SJCRH30 (cell line): ENCODE data around the gene POU6F2. TPM values are rescaled to one million over a fixed set of nuclear protein-coding genes. Genes with fewer than 3 reads are reported as not detected.

Experiments
- DNase-seq, 2 experiments: peaks; one replicate each; pipeline ENCODE4 v3.0.0-alpha.2; 2015 to 2020
- H3K27ac ChIP-seq: fragments of 250-450 bp; sonication (Bioruptor Pico); 2 replicates; pipeline ENCODE4 v1.5.1; 2020; ENCODE audit warnings: mild to moderate bottlenecking, moderate library complexity
- H3K27me3 ChIP-seq: fragments of 250-450 bp; sonication (Bioruptor Pico); 2 replicates; pipeline ENCODE4 v1.5.1; 2020; ENCODE audit warnings: mild to moderate bottlenecking, moderate library complexity
- H3K36me3 ChIP-seq: fragments of 250-450 bp; sonication (Bioruptor Pico); 2 replicates; pipeline ENCODE4 v1.5.1; 2020; ENCODE audit warnings: mild to moderate bottlenecking, moderate library complexity
- H3K4me1 ChIP-seq: fragments of 250-450 bp; sonication (Bioruptor Pico); 2 replicates; pipeline ENCODE4 v1.5.1; 2020; ENCODE audit warnings: mild to moderate bottlenecking, moderate library complexity
- H3K4me3 ChIP-seq: fragments of 250-450 bp; sonication (Bioruptor Pico); 2 replicates; pipeline ENCODE4 v1.5.1; 2020; ENCODE audit warnings: mild to moderate bottlenecking, moderate library complexity
- H3K9me3 ChIP-seq: fragments of 250-450 bp; sonication (Bioruptor Pico); replicated peaks from 2 replicates; pipeline ENCODE4 v1.5.1; 2020; ENCODE audit warnings: mild to moderate bottlenecking, moderate library complexity
- total RNA-seq: library from RNA; depleted of rRNA; stranded (reverse); fragments of >200 nt; shearing (Covaris generic); gene quantifications from 2 replicates; pipeline ENCODE4 v1.2.3, GENCODE V29; 2014

The POU6F2 gene
- total RNA-seq, 1 experiment from 2014 or later, result not detected

GRCh38 chr7:39069896-39070881 lies 92.5 kb downstream of the POU6F2 start:
- H3K36me3 ChIP-seq, result no peaks in the 10 kb centered on the region
- H3K9me3 ChIP-seq, result no peaks in the 10 kb centered on the region
- no peak overlapping the region for H3K27ac ChIP-seq
- no peak overlapping the region for H3K4me3 ChIP-seq
- no peaks in the 10 kb centered on the region for H3K4me1 ChIP-seq
- no peak for DNase-seq
- H3K27me3 ChIP-seq, result no peaks in the 10 kb centered on the region

- H3K27me3 ChIP-seq, result no peaks in the 10 kb centered on the region
- H3K27ac ChIP-seq, result no peak overlapping the region
- no peaks in the 10 kb centered on the region for H3K4me1 ChIP-seq
- no peak for DNase-seq
- H3K9me3 ChIP-seq, result no peaks in the 10 kb centered on the region
- H3K4me3 ChIP-seq, result no peak overlapping the region
- H3K36me3 ChIP-seq, result no peaks in the 10 kb centered on the region
Observed at GRCh38 chr7:39071116-39071515, 93.4 kb downstream of the POU6F2 start.

GRCh38 chr7:39073432-39073831 lies 95.7 kb downstream of the POU6F2 start:
- Histone ChIP-seq H3K27me3 (no peaks in the 10 kb centered on the region; the same call in 1 of the 2 replicates), H3K9me3 (no peaks in the 10 kb centered on the region), H3K27ac (no peak overlapping the region), H3K4me1 (no peaks in the 10 kb centered on the region), H3K36me3 (no peaks in the 10 kb centered on the region), H3K4me3 (no peak overlapping the region)
- DNase-seq, result peak in 1 of 2 experiments; percentile 8

GRCh38 chr7:39075210-39075609 lies 97.5 kb downstream of the POU6F2 start:
- no peaks in the 10 kb centered on the region for H3K4me1 ChIP-seq
- H3K27me3 ChIP-seq, result no peaks in the 10 kb centered on the region; the same call in 1 of the 2 replicates
- no peaks in the 10 kb centered on the region for H3K9me3 ChIP-seq
- no peak overlapping the region for H3K4me3 ChIP-seq
- no peak for DNase-seq
- no peak overlapping the region for H3K27ac ChIP-seq
- no peaks in the 10 kb centered on the region for H3K36me3 ChIP-seq

GRCh38 chr7:39083781-39084180 lies 106.1 kb downstream of the POU6F2 start:
- H3K27ac ChIP-seq, result no peak overlapping the region
- no peak for DNase-seq
- peaks cover 6% of the 10 kb centered on the region; the same call in 1 of the 2 replicates for H3K27me3 ChIP-seq
- H3K36me3 ChIP-seq, result no peaks in the 10 kb centered on the region
- no peak overlapping the region for H3K4me3 ChIP-seq
- no peaks in the 10 kb centered on the region for H3K9me3 ChIP-seq
- no peaks in the 10 kb centered on the region for H3K4me1 ChIP-seq

- no peak overlapping the region for H3K4me3 ChIP-seq
- no peaks in the 10 kb centered on the region for H3K36me3 ChIP-seq
- no peak for DNase-seq
- H3K4me1 ChIP-seq, result no peaks in the 10 kb centered on the region
- peaks cover 6% of the 10 kb centered on the region; the same call in 1 of the 2 replicates for H3K27me3 ChIP-seq
- H3K9me3 ChIP-seq, result no peaks in the 10 kb centered on the region
- no peak overlapping the region for H3K27ac ChIP-seq
Observed at GRCh38 chr7:39084349-39084748, 106.6 kb downstream of the POU6F2 start.

GRCh38 chr7:39085189-39085588 lies 107.5 kb downstream of the POU6F2 start:
- no peaks in the 10 kb centered on the region for H3K4me1 ChIP-seq
- no peak overlapping the region for H3K4me3 ChIP-seq
- H3K9me3 ChIP-seq, result no peaks in the 10 kb centered on the region
- peaks cover 6% of the 10 kb centered on the region; the same call in 1 of the 2 replicates for H3K27me3 ChIP-seq
- no peaks in the 10 kb centered on the region for H3K36me3 ChIP-seq
- H3K27ac ChIP-seq, result no peak overlapping the region
- no peak for DNase-seq

- Histone ChIP-seq H3K9me3 (no peaks in the 10 kb centered on the region), H3K27ac (no peak overlapping the region), H3K27me3 (peaks cover 6% of the 10 kb centered on the region; the same call in 1 of the 2 replicates), H3K4me3 (no peak overlapping the region), H3K4me1 (no peaks in the 10 kb centered on the region), H3K36me3 (no peaks in the 10 kb centered on the region)
- no peak for DNase-seq
Observed at GRCh38 chr7:39085590-39086049, 107.9 kb downstream of the POU6F2 start.

- Histone ChIP-seq H3K4me1 (no peaks in the 10 kb centered on the region), H3K36me3 (no peaks in the 10 kb centered on the region), H3K27me3 (peaks cover 6% of the 10 kb centered on the region; the same call in 1 of the 2 replicates), H3K4me3 (no peak overlapping the region), H3K9me3 (no peaks in the 10 kb centered on the region), H3K27ac (no peak overlapping the region)
- no peak for DNase-seq
Observed at GRCh38 chr7:39086638-39087360, 109.1 kb downstream of the POU6F2 start.

GRCh38 chr7:39088730-39089593 lies 111.3 kb downstream of the POU6F2 start:
- no peaks in the 10 kb centered on the region for H3K36me3 ChIP-seq
- no peak for DNase-seq
- H3K27me3 ChIP-seq, result peaks cover 6% of the 10 kb centered on the region; the same call in 1 of the 2 replicates
- H3K27ac ChIP-seq, result no peak overlapping the region
- no peaks in the 10 kb centered on the region for H3K4me1 ChIP-seq
- H3K4me3 ChIP-seq, result no peak overlapping the region
- no peaks in the 10 kb centered on the region for H3K9me3 ChIP-seq

GRCh38 chr7:39091145-39091544 lies 113.4 kb downstream of the POU6F2 start:
- Histone ChIP-seq H3K9me3 (no peaks in the 10 kb centered on the region), H3K4me1 (no peaks in the 10 kb centered on the region), H3K27me3 (0 out of 2 replicates have a peak, but pooled peaks cover 3% of the 10 kb centered on the region), H3K27ac (no peak overlapping the region), H3K36me3 (no peaks in the 10 kb centered on the region), H3K4me3 (no peak overlapping the region)
- DNase-seq, result no peak

- Histone ChIP-seq H3K9me3 (no peaks in the 10 kb centered on the region), H3K4me3 (no peak overlapping the region), H3K27me3 (no peaks in the 10 kb centered on the region), H3K36me3 (no peaks in the 10 kb centered on the region), H3K27ac (no peak overlapping the region), H3K4me1 (no peaks in the 10 kb centered on the region)
- DNase-seq, result no peak
Observed at GRCh38 chr7:39091774-39092173, 114.1 kb downstream of the POU6F2 start.

GRCh38 chr7:39094731-39095130 lies 117.0 kb downstream of the POU6F2 start:
- Histone ChIP-seq H3K9me3 (no peaks in the 10 kb centered on the region), H3K27ac (no peak overlapping the region), H3K27me3 (no peaks in the 10 kb centered on the region), H3K4me3 (no peak overlapping the region), H3K4me1 (no peaks in the 10 kb centered on the region), H3K36me3 (no peaks in the 10 kb centered on the region)
- DNase-seq, result no peak

GRCh38 chr7:39095875-39096619 lies 118.3 kb downstream of the POU6F2 start:
- no peaks in the 10 kb centered on the region for H3K4me1 ChIP-seq
- no peak overlapping the region for H3K27ac ChIP-seq
- no peak overlapping the region for H3K4me3 ChIP-seq
- no peak for DNase-seq
- H3K9me3 ChIP-seq, result no peaks in the 10 kb centered on the region
- no peaks in the 10 kb centered on the region for H3K27me3 ChIP-seq
- H3K36me3 ChIP-seq, result no peaks in the 10 kb centered on the region
